Astrocyte of the cerebellum (primary cell): ENCODE results near the gene SCCPDH.

Experiments
- DNase-seq: peaks from one replicate; pipeline ENCODE4 v3.0.0-alpha.2; 2011; ENCODE audit warnings: low read depth
- H3K4me3 ChIP-seq: 2 replicates; pipeline ENCODE4 v1.5.1; 2011; ENCODE audit warnings: mild to moderate bottlenecking, low read depth, low read length, moderate library complexity
- in situ Hi-C: cut with HindIII; loops from 2 replicates; pipeline ENCODE4 v1.10.0; 2017; ENCODE audit warnings: low sequenced_read_pairs
- TF ChIP-seq, protein P1 (sequence below): IDR thresholded peaks from 2 replicates; pipeline ENCODE4 v1.5.1; 2012; ENCODE audit warnings: low read length, low read depth, moderate library complexity, mild to moderate bottlenecking; ENCODE audit errors: missing control alignments

Gene SCCPDH

DNA sequence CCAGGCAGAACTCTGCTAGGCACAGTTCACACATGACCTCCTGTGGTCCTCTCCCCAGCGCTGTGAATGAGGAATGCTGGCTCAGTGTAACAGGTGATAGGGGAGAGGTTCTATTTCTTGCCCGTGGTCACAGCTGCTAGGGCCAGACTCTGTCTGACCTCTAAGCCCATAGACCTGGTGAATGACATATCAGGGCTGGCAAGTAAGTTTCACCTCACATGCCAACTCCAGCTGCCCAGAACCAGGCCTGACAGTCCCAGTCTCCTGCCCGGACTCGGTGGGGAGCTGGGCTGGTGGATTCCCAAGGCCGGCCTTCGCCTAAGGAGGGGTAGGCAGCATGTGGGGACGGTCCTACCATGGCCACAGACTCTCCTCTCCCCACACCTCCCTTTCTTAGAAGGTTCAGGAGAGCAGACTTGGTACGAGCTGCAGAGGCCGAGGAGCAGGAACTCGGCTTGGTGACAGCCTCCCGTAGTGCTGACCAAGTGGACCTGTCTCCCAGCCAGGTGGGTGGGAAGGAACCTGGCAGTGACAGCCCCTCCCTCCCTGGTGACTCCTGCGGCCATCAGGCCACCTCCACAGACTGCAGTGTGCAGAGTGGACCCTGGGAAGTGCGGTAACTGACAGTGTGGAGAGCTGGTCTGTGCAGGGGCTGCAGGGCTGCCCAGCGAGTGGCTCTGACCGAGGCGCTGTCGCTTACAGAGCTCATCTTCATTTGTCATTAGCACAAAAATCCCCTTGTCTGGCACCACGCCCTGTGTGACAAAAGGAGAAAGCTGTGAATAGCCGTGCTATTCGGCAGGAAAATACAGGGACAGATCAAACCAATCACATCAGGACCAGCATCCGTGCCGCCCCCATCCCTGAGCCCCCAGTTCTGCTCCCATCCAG is 74.6 kb downstream of the SCCPDH start:
- DNase-seq, result no peak
- TF ChIP-seq, protein P1, sequence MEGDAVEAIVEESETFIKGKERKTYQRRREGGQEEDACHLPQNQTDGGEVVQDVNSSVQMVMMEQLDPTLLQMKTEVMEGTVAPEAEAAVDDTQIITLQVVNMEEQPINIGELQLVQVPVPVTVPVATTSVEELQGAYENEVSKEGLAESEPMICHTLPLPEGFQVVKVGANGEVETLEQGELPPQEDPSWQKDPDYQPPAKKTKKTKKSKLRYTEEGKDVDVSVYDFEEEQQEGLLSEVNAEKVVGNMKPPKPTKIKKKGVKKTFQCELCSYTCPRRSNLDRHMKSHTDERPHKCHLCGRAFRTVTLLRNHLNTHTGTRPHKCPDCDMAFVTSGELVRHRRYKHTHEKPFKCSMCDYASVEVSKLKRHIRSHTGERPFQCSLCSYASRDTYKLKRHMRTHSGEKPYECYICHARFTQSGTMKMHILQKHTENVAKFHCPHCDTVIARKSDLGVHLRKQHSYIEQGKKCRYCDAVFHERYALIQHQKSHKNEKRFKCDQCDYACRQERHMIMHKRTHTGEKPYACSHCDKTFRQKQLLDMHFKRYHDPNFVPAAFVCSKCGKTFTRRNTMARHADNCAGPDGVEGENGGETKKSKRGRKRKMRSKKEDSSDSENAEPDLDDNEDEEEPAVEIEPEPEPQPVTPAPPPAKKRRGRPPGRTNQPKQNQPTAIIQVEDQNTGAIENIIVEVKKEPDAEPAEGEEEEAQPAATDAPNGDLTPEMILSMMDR, result no peak
- no peak overlapping the region for H3K4me3 ChIP-seq
- in situ Hi-C loops, result no loop called here

DNA sequence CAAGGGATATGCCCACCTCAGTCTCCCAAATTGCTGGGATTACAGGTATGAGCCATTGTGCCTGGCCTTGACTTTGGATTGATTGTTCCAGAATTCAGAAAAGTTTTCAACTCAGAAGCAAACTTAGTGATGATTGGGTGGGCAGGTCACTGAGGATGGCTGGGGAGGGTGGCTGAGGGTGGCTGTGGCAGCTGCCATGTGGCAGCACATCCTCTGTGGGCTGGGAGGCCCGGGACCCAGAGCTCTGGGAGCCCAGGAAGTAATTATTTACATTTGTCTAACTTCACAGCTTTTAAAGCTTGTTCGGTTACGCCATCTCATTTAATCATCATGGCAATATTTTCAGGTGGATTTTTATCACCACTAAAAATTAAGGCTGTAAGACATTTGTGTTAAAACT is 76.1 kb downstream of the SCCPDH start:
- H3K4me3 ChIP-seq, result no peak overlapping the region
- DNase-seq, result no peak
- in situ Hi-C loops, result no loop called here
- TF ChIP-seq, protein P1, result no peak

DNA sequence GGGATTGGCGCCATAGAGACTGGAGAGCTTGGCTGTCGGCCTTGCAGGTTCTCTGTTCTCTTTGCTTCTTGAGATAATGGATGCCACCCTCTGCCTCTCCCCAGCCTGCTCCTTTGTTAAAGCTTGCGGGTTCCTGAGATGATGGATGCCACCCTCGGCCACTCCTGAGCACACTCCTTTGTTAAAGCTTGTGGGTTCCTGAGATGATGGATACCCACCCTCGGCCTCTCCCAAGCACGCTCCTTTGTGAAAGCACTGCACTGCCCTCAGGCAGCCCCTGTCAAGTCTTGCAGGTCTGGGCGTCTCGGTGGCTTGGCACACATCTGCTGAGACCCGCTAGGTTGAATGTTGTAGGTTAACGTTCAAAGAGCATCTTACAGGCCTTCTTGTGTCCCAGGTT is 76.5 kb downstream of the SCCPDH start:
- H3K4me3 ChIP-seq, result no peak overlapping the region
- TF ChIP-seq, protein P1, result no peak
- DNase-seq, result no peak
- in situ Hi-C loops, result no loop called here

DNA sequence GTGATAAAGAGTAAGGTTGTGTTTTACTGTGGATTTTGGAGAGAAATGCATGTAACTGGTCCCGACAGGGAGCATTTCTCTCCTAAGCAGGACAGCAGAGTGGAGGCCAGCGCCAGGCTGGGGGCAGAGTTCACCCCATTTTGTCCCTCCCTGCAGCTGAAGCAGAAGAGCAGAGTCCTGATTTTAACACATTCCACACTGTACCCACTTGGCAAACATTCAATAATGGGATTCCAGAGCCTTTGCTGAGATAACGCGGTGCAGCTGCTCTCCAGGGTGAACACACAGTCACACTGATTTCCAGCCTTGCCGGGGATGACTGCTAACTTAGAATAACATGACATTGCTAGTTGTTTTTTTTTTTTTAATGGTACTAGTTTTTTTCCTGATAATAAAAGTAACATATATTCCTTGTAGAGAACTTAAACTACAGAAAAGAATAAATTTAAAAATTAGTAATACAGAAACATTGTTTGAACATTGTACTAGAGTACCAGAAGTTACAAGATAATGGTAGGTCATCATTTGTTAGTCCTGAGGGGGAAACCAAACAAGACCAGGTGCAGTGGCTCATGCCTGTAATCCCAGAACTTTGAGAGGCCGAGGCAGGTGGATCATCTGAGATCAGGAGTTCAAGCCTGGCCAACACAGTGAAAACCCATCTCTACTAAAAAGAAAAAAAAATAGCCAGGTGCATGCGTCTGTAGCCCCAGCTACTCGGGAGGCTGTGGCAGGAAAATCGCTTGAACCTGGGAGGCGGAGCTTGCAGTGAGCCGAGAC is 77.2 kb downstream of the SCCPDH start:
- H3K4me3 ChIP-seq, result no peak overlapping the region
- no peak for DNase-seq
- TF ChIP-seq, protein P1, result no peak
- in situ Hi-C loops, result no loop called here

DNA sequence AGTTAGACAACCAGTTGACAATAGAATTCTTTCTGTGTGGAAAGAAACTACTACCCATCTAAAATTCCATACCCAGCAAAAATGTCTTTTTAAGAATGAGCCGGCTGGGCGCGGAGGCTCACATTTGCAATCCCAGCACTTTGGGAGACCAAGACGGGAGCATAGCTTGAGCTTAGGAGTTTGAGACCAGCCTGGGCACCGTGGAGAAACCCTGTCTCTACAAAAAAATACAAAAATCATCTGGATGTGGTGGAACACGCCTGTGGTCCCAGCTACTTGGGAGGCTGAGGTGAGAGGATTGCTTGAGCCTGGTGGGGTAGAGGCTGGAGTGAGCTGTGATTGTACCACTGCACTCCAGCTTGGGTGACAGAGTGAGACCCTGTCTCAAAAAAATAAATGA is 79.2 kb downstream of the SCCPDH start:
- TF ChIP-seq, protein P1, result no peak
- no peak for DNase-seq
- H3K4me3 ChIP-seq, result no peak overlapping the region
- in situ Hi-C loops, result no loop called here

DNA sequence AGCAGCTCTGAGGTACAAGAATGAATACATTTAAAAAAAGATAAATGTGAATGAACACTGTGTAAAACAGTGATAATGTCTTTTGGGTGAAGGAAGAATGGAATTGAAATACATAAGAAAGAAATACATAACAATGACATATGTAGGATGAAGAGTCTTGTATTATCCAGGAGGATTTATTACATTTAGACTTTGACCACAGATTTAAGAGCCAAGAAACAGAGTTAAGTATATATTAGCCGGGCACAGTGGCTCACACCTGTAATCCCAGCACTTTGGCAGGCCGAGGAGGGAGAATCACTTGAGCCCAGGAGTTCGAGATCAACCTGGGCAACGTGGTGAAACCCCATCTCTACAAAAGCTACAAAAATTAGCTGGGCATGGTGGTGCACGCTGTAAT is 79.7 kb downstream of the SCCPDH start:
- TF ChIP-seq, protein P1, result no peak
- no peak for DNase-seq
- H3K4me3 ChIP-seq, result no peak overlapping the region
- in situ Hi-C loops, result no loop called here
